Stimulated activated CD8-positive, alpha-beta memory T cell treated with anti-CD3 and anti-CD28 coated beads, Interleukin-15, amount 100 ng/mL, for 4 hours (primary cell): ENCODE data around the gene PRODH.
"Not testable (repeated sequence)": the region's sequence is repeated elsewhere in the genome, so short reads cannot be mapped to it uniquely, and the experiment has no call there.

Experiments
- DNase-seq, 2 donors: peaks; one replicate each; pipeline ENCODE4 v3.0.0-alpha.2; 2020; ENCODE audit warnings: low read depth in 2 of 2

The PRODH gene

GRCh38 chr22:18953128-18953527 is 17.0 kb upstream of the PRODH start:
- not testable (repeated sequence) for DNase-seq

- DNase-seq = no peak
These were observed 15.9 kb upstream of the PRODH start for GRCh38 chr22:18952022-18952421.

GRCh38 chr22:18950141-18950540 is 14.0 kb upstream of the PRODH start:
- DNase-seq = no peak

- DNase-seq = no peak
These were observed 11.8 kb upstream of the PRODH start for GRCh38 chr22:18947905-18948304.

GRCh38 chr22:18947105-18947504 is 11.0 kb upstream of the PRODH start:
- not testable (repeated sequence) for DNase-seq

GRCh38 chr22:18938691-18939090 is 2.6 kb upstream of the PRODH start:
- not testable (repeated sequence) for DNase-seq

GRCh38 chr22:18934688-18935087 is 1.4 kb downstream of the PRODH start:
- DNase-seq = not testable (repeated sequence)

- DNase-seq = no peak
These were observed 2.2 kb downstream of the PRODH start for GRCh38 chr22:18933914-18934313.

GRCh38 chr22:18931905-18932652 is 4.0 kb downstream of the PRODH start:
- DNase-seq = no peak

GRCh38 chr22:18929459-18929858 is 6.6 kb downstream of the PRODH start:
- DNase-seq = no peak

GRCh38 chr22:18927573-18927972 is 8.5 kb downstream of the PRODH start:
- no peak for DNase-seq

GRCh38 chr22:18927020-18927419 is 9.1 kb downstream of the PRODH start:
- DNase-seq = no peak

GRCh38 chr22:18925368-18926064 is 10.6 kb downstream of the PRODH start:
- DNase-seq = no peak

- not testable (repeated sequence) for DNase-seq
These were observed 15.7 kb downstream of the PRODH start for GRCh38 chr22:18920257-18920902.

- not testable (repeated sequence) for DNase-seq
These were observed 18.3 kb downstream of the PRODH start for GRCh38 chr22:18917818-18918217.

GRCh38 chr22:18915550-18915949 is 20.5 kb downstream of the PRODH start:
- DNase-seq = not testable (repeated sequence)

GRCh38 chr22:18914558-18914957 is 21.5 kb downstream of the PRODH start:
- DNase-seq = not testable (repeated sequence)

GRCh38 chr22:18912264-18912946 is 23.7 kb downstream of the PRODH start:
- DNase-seq = not testable (repeated sequence)

- DNase-seq = not testable (repeated sequence)
These were observed 24.6 kb downstream of the PRODH start for GRCh38 chr22:18911535-18911934.

GRCh38 chr22:18909556-18909955 is 26.5 kb downstream of the PRODH start:
- DNase-seq = no peak

- DNase-seq = no peak
These were observed 29.2 kb downstream of the PRODH start for GRCh38 chr22:18906896-18907295.

- not testable (repeated sequence) for DNase-seq
These were observed 29.7 kb downstream of the PRODH start for GRCh38 chr22:18906410-18906745.
